G401 (cell line): ENCODE data around the gene VWA8. TPM values are rescaled to one million over a fixed set of nuclear protein-coding genes. Genes with fewer than 3 reads are reported as not detected.
"Not testable (repeated sequence)": the region's sequence is repeated elsewhere in the genome, so short reads cannot be mapped to it uniquely, and the experiment has no call there.

Experiments used
- DNase-seq: peaks from one replicate; pipeline ENCODE4 v3.0.0-alpha.2; 2015; ENCODE audit warnings: low spot score
- in situ Hi-C: cut with HindIII; loops from 2 replicates; pipeline ENCODE4 v1.10.0; 2016; ENCODE audit warnings: low sequenced_read_pairs, mixed read lengths
- total RNA-seq: library from RNA; depleted of rRNA; stranded (reverse); fragments of >200 nt; shearing (Covaris generic); gene quantifications from 2 replicates; pipeline ENCODE4 v1.2.3, GENCODE V29; 2014

VWA8 gene
- total RNA-seq, 1 experiment from 2014 or later = 19.2 TPM

GRCh38 chr13:41675306-41675705, 285.6 kb downstream of the VWA8 start:
- in situ Hi-C loops = no loop called here
- DNase-seq = no peak

- DNase-seq = no peak
- in situ Hi-C loops = no loop called here
Observed at GRCh38 chr13:41674246-41674645, 286.7 kb downstream of the VWA8 start.

GRCh38 chr13:41673640-41674039, 287.3 kb downstream of the VWA8 start:
- DNase-seq = no peak
- in situ Hi-C loops = no loop called here

GRCh38 chr13:41670873-41671443, 290.0 kb downstream of the VWA8 start:
- in situ Hi-C loops = no loop called here
- DNase-seq = no peak

- in situ Hi-C loops = no loop called here
- DNase-seq = peak; percentile 97
Observed at GRCh38 chr13:41668130-41668757, 292.7 kb downstream of the VWA8 start.

GRCh38 chr13:41666644-41667043, 294.3 kb downstream of the VWA8 start:
- in situ Hi-C loops = no loop called here
- no peak for DNase-seq

GRCh38 chr13:41660411-41660810, 300.5 kb downstream of the VWA8 start:
- in situ Hi-C loops = no loop called here
- DNase-seq = no peak

- no peak for DNase-seq
- in situ Hi-C loops = no loop called here
Observed at GRCh38 chr13:41658057-41658661, 302.8 kb downstream of the VWA8 start.

GRCh38 chr13:41655997-41656396, 304.9 kb downstream of the VWA8 start:
- DNase-seq = no peak
- in situ Hi-C loops = no loop called here

- in situ Hi-C loops = no loop called here
- no peak for DNase-seq
Observed at GRCh38 chr13:41654796-41655195, 306.1 kb downstream of the VWA8 start.

GRCh38 chr13:41652735-41653361, 308.1 kb downstream of the VWA8 start:
- in situ Hi-C loops = no loop called here
- DNase-seq = peak; percentile 48

GRCh38 chr13:41651413-41652058, 309.4 kb downstream of the VWA8 start:
- in situ Hi-C loops = no loop called here
- no peak for DNase-seq

GRCh38 chr13:41650706-41651105, 310.2 kb downstream of the VWA8 start:
- in situ Hi-C loops = no loop called here

GRCh38 chr13:41649659-41650058, 311.2 kb downstream of the VWA8 start:
- in situ Hi-C loops = no loop called here
- no peak for DNase-seq

More at GRCh38 chr13:41650706-41651105, 310.2 kb downstream of the VWA8 start:
- DNase-seq = no peak

GRCh38 chr13:41648314-41648935, 312.5 kb downstream of the VWA8 start:
- DNase-seq = no peak
- in situ Hi-C loops = no loop called here

GRCh38 chr13:41647699-41648313, 313.1 kb downstream of the VWA8 start:
- DNase-seq, in situ Hi-C loops: not testable (repeated sequence)

GRCh38 chr13:41645331-41645730, 315.6 kb downstream of the VWA8 start:
- no peak for DNase-seq
- in situ Hi-C loops = no loop called here

GRCh38 chr13:41644742-41645141, 316.2 kb downstream of the VWA8 start:
- in situ Hi-C loops = no loop called here
- DNase-seq = no peak

- in situ Hi-C loops = no loop called here
- DNase-seq = no peak
Observed at GRCh38 chr13:41643507-41643906, 317.4 kb downstream of the VWA8 start.
